ENCODE data around the gene TRIM4. TPM values are rescaled to one million over a fixed set of nuclear protein-coding genes. Genes with fewer than 3 reads are reported as not detected.

TRIM4 gene
- total RNA-seq, 1 experiment from 2014 or later = 6.9 TPM

DNA sequence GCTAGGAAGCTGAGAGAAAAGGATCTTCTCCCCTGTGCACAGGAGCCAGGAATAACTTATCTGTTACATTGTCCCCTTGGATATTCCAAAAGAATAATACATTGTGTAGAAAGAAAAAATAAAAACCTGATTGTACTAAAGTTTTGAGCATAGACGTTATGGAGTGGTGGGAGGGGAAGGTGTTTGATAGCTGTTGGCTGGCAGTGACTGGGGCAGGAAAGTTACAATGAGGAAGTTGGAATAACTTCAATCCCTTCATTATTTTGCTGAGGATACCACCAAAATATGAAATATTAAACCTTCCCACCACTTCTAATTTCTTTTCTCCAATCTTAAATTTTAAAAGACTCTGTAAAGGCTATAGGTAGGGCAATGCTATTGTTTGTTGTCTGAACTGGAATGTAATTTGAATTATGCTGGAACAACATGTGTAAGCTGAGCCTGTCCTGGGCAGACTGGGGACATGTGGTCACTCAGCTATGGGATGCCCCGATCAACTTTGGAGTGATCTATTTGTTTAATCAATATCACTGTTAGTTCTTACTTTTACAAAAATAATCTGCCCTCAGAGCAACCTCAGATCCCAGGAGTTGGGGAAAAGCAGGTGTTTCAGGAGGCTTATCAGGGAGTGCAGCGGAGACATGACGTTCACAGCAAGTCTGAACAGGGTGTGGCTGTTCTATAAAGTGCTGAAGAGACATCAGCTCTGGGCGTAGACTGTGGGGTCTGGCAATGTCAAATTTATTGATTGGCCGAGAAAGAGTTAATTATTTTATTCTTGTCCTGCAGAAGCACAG lies 70.7 kb downstream of the TRIM4 start:
- H3K9me3 ChIP-seq (ENCODE audit: control insufficient read depth, low read depth, low read length) = no peaks in the 10 kb centered on the region
- no peak overlapping the region for H3T11ph ChIP-seq (ENCODE audit: low read length)
- H4K8ac ChIP-seq (replicated peaks; ENCODE audit: insufficient read length, low read depth, low read length) = no peak overlapping the region
- no peak overlapping the region for H3K56ac ChIP-seq (ENCODE audit: insufficient read length, low read depth, low read length)
- no peak overlapping the region for H4K91ac ChIP-seq (ENCODE audit: insufficient read length, low read depth, low read length)
- 100% methylated on average over 1 of the region's 6 CpGs for WGBS (ENCODE audit: extremely low coverage, insufficient read length, low lambda C conversion rate)
- H4K20me1 ChIP-seq (ENCODE audit: control insufficient read depth, insufficient read depth, insufficient read length) = no peaks in the 10 kb centered on the region
- Mint-ChIP-seq H3K9me3 (no peaks in the 10 kb centered on the region), H3K4me1 (peaks cover 4% of the 10 kb centered on the region in 2 experiments), H3K27me3 (ENCODE audit: low read depth) (no peaks in the 10 kb centered on the region; the same call in 1 of the 2 replicates), H3K36me3 (ENCODE audit: insufficient read depth in 1 of 3, low read depth in 3 of 3) (no peaks in the 10 kb centered on the region; a peak in 1 of 7 replicates), H3K4me3 (no peak overlapping the region), H3K27ac (no peak overlapping the region)
- H3K18ac ChIP-seq (ENCODE audit: insufficient read length, low read depth, low read length) = no peak overlapping the region
- H4K5ac ChIP-seq (ENCODE audit: insufficient read length, low read depth, low read length) = no peak overlapping the region
- H3K27ac ChIP-seq (ENCODE audit: insufficient read length, low read depth, low read length) = no peak overlapping the region
- no peaks in the 10 kb centered on the region for H3K79me2 ChIP-seq (ENCODE audit: insufficient read depth, low read length)
- H3K79me1 ChIP-seq (ENCODE audit: insufficient read depth, low read depth, low read length, poor library complexity, severe bottlenecking) = no peaks in the 10 kb centered on the region
- no peak for DNase-seq
- no peak overlapping the region for H2BK120ac ChIP-seq (ENCODE audit: low read depth, low read length, poor library complexity, severe bottlenecking)
- H2AFZ ChIP-seq (ENCODE audit: low read length) = no peak overlapping the region
- H2BK12ac ChIP-seq (ENCODE audit: insufficient read length, low read depth, low read length) = no peak overlapping the region
- TF ChIP-seq, protein P1, sequence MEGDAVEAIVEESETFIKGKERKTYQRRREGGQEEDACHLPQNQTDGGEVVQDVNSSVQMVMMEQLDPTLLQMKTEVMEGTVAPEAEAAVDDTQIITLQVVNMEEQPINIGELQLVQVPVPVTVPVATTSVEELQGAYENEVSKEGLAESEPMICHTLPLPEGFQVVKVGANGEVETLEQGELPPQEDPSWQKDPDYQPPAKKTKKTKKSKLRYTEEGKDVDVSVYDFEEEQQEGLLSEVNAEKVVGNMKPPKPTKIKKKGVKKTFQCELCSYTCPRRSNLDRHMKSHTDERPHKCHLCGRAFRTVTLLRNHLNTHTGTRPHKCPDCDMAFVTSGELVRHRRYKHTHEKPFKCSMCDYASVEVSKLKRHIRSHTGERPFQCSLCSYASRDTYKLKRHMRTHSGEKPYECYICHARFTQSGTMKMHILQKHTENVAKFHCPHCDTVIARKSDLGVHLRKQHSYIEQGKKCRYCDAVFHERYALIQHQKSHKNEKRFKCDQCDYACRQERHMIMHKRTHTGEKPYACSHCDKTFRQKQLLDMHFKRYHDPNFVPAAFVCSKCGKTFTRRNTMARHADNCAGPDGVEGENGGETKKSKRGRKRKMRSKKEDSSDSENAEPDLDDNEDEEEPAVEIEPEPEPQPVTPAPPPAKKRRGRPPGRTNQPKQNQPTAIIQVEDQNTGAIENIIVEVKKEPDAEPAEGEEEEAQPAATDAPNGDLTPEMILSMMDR (conservative IDR thresholded peaks at IDR 0.05) = no peak
- no peak overlapping the region for H3K4ac ChIP-seq (ENCODE audit: low read depth, low read length)
- H3K23me2 ChIP-seq (ENCODE audit: insufficient read length, low read depth, low read length, poor library complexity, severe bottlenecking) = no peaks in the 10 kb centered on the region
- H3K14ac ChIP-seq (ENCODE audit: insufficient read depth, low read length) = no peak overlapping the region
- peaks cover 3% of the 10 kb centered on the region; the same call in 1 of the 2 replicates for H3K4me1 ChIP-seq (ENCODE audit: insufficient read depth, low read length)
- no peak overlapping the region for H2BK15ac ChIP-seq (ENCODE audit: low read depth, low read length)
- no peak overlapping the region for H3K4me2 ChIP-seq (ENCODE audit: insufficient read depth, insufficient read length, low read length)
- H3K9ac ChIP-seq (ENCODE audit: extremely low read depth, insufficient read length, low read length) = no peak overlapping the region
- no peak overlapping the region for H3K23ac ChIP-seq (ENCODE audit: insufficient read length, low read depth, low read length)
- no peak overlapping the region for H2BK20ac ChIP-seq (ENCODE audit: low read depth, low read length, poor library complexity, severe bottlenecking)
- H2BK5ac ChIP-seq (ENCODE audit: insufficient read length, low read length) = no peak overlapping the region
- no peak overlapping the region for H2AK5ac ChIP-seq (ENCODE audit: insufficient read length, low read length)
- H3K27me3 ChIP-seq (ENCODE audit: insufficient read depth, low read length) = no peaks in the 10 kb centered on the region
